ENCODE measurements around the gene ADRM1. TPM values are rescaled to one million over a fixed set of nuclear protein-coding genes. Genes with fewer than 3 reads are reported as not detected.

Gene ADRM1
- total and polyA plus RNA-seq, 2 of the 4 experiments (the other 2 are of a cell fraction) = 103 to 149 TPM

GRCh38 chr20:62334881-62335280 is 32.1 kb downstream of the ADRM1 start:
- H4K8ac ChIP-seq (ENCODE audit: low read depth in 2 of 2, low read length in 2 of 2) = no peak overlapping the region
- no peak overlapping the region for H2BK15ac ChIP-seq (ENCODE audit: low read depth, low read length)
- no peak overlapping the region for H3K56ac ChIP-seq (ENCODE audit: extremely low read depth, insufficient read depth, low read length)
- H3K27ac ChIP-seq (ENCODE audit: insufficient read depth, low read length) = no peak overlapping the region
- H3K4me3 ChIP-seq (ENCODE audit: insufficient read depth, low read depth, low read length) = no peak overlapping the region
- no peak overlapping the region for H3K9ac ChIP-seq (ENCODE audit: low read depth, low read length)
- no peak for TF ChIP-seq FOS (IDR thresholded peaks at IDR 0.05; ENCODE audit: low read depth, low read length)
- no peak for TF ChIP-seq CHD1 (IDR thresholded peaks at IDR 0.05; ENCODE audit: low read depth, low read length)
- TF ChIP-seq CTCF (conservative IDR thresholded peaks at IDR 0.05; ENCODE audit: low read depth, low read length) = no peak
- no peak for TF ChIP-seq MAZ (IDR thresholded peaks at IDR 0.05; ENCODE audit: borderline replicate concordance, low read depth, low read length)
- no peak for TF ChIP-seq RCOR1 (IDR thresholded peaks at IDR 0.05; ENCODE audit: insufficient replicate concordance, low read length)
- no peak for TF ChIP-seq NFE2L2 (IDR thresholded peaks at IDR 0.05; ENCODE audit: low read depth, low read length)
- no peak for TF ChIP-seq RAD21 (IDR thresholded peaks at IDR 0.05; ENCODE audit: low read length)
- TF ChIP-seq RFX5 (IDR thresholded peaks at IDR 0.05; ENCODE audit: low read depth, low read length) = no peak
- no peaks in the 10 kb centered on the region for H3K9me3 ChIP-seq (ENCODE audit: control insufficient read depth, insufficient read depth, low read length)
- H2AK9ac ChIP-seq (replicated peaks; ENCODE audit: low read depth, low read length, poor library complexity) = no peak overlapping the region
- ATAC-seq (ENCODE audit: low read depth) (no peak), DNase-seq (no peak)
- no peaks in the 10 kb centered on the region for H3K9me1 ChIP-seq (ENCODE audit: insufficient read depth, low read length)
- ChIA-PET CTCF (no interaction called here), POLR2A (ENCODE audit: unreplicated experiment) (no interaction called here)
- intact Hi-C loops (cut with micrococcal nuclease) (no loop called here), dilution Hi-C loops (cut with HindIII; ENCODE audit: low sequenced_read_pairs, unreplicated experiment) (no loop called here), in situ Hi-C loops (cut with MboI; ENCODE audit: low sequenced_read_pairs) (no loop called here)
- 81% methylated on average over 3 of the region's 13 CpGs; no CpG with 5 or more reads in 1 of the 2 experiments for WGBS, 2 experiments (ENCODE audit: extremely low coverage in 2 of 2, insufficient read length in 1 of 2)
- no peak overlapping the region for H2AK5ac ChIP-seq (ENCODE audit: low read depth, low read length)
- no peak overlapping the region for H4K5ac ChIP-seq (ENCODE audit: low read depth, low read length)
- BruUV-seq (replicated peaks) = no TSS peak
- H2AFZ ChIP-seq (replicated peaks; ENCODE audit: low read length, poor library complexity) = no peak overlapping the region
- no peak overlapping the region for H2BK20ac ChIP-seq (ENCODE audit: low read depth, low read length)
- H3K18ac ChIP-seq (ENCODE audit: low read depth, low read length) = no peak overlapping the region
- H2BK120ac ChIP-seq (ENCODE audit: low read depth, low read length) = no peak overlapping the region
- no peak overlapping the region for H4K91ac ChIP-seq (ENCODE audit: insufficient read depth, low read depth, low read length)
- no peak overlapping the region for H3K4ac ChIP-seq (ENCODE audit: low read depth, low read length)
- no peaks in the 10 kb centered on the region for H3K79me1 ChIP-seq (ENCODE audit: low read depth in 1 of 2, low read length in 2 of 2)
- no peak overlapping the region for H3K23ac ChIP-seq (ENCODE audit: low read depth, low read length)
- H3K27me3 ChIP-seq (ENCODE audit: control insufficient read depth, insufficient read depth, low read length) = no peaks in the 10 kb centered on the region
- peaks cover 32% of the 10 kb centered on the region for H3K36me3 ChIP-seq (ENCODE audit: control insufficient read depth, insufficient read depth, low read length)
- H4K20me1 ChIP-seq (ENCODE audit: insufficient read depth, low read length) = no peaks in the 10 kb centered on the region; the same call in 1 of the 2 replicates
- no peaks in the 10 kb centered on the region for H3K4me1 ChIP-seq (ENCODE audit: control insufficient read depth, insufficient read depth, low read length)
- no peak overlapping the region for H3K14ac ChIP-seq (replicated peaks; ENCODE audit: low read depth, low read length)
- no peak overlapping the region for H3K4me2 ChIP-seq (ENCODE audit: low read depth, low read length)
- no peak overlapping the region for H2BK5ac ChIP-seq (ENCODE audit: low read depth, low read length, poor library complexity, severe bottlenecking)
